NB4 (cell line): Measurements from ENCODE around the gene GSTO2.

Experiments
- POLR2A ChIP-seq: IDR thresholded peaks from 2 replicates; pipeline ENCODE4 v1.6.1; 2011; ENCODE audit warnings: mild to moderate bottlenecking; ENCODE audit not compliant: insufficient read length; ENCODE audit errors: extremely low read depth
- TF ChIP-seq, protein P1 (sequence below): IDR thresholded peaks from one replicate; pipeline ENCODE4 v1.5.1; 2012; ENCODE audit warnings: low read depth, low read length

GRCh38 chr10:104273286-104273685, 4.3 kb downstream of the GSTO2 start:
- TF ChIP-seq, protein P1, sequence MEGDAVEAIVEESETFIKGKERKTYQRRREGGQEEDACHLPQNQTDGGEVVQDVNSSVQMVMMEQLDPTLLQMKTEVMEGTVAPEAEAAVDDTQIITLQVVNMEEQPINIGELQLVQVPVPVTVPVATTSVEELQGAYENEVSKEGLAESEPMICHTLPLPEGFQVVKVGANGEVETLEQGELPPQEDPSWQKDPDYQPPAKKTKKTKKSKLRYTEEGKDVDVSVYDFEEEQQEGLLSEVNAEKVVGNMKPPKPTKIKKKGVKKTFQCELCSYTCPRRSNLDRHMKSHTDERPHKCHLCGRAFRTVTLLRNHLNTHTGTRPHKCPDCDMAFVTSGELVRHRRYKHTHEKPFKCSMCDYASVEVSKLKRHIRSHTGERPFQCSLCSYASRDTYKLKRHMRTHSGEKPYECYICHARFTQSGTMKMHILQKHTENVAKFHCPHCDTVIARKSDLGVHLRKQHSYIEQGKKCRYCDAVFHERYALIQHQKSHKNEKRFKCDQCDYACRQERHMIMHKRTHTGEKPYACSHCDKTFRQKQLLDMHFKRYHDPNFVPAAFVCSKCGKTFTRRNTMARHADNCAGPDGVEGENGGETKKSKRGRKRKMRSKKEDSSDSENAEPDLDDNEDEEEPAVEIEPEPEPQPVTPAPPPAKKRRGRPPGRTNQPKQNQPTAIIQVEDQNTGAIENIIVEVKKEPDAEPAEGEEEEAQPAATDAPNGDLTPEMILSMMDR: no peak
- no peak for TF ChIP-seq POLR2A
